NCI-H187 (cell line): Measurements from ENCODE around the gene THOC5.

ENCODE experiments used
- DNase-seq, 2 experiments: peaks; one replicate each; lab custom pipeline; 2025; lab: John Stamatoyannopoulos, UW

The THOC5 gene

DNA sequence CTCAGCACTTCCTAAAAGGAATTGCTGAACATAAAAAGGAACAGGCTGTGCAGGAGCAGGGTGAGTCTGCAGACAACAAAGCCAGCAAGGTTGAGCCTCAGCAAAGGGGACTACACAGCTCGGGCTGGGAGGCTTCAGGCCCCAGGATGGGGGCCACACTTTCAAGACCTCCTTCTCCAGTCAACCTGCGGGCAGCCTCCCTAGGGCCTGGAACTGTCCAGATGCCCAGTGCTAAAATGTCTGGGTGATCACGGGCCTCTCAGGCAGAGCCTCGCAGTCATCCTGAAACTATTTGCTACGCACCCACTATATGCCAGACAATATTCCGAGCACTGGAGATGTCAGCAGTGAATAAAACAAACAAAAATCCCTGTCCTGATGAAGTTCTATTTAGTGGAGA, 77.4 kb downstream of the THOC5 start:
- DNase-seq, result no peak

DNA sequence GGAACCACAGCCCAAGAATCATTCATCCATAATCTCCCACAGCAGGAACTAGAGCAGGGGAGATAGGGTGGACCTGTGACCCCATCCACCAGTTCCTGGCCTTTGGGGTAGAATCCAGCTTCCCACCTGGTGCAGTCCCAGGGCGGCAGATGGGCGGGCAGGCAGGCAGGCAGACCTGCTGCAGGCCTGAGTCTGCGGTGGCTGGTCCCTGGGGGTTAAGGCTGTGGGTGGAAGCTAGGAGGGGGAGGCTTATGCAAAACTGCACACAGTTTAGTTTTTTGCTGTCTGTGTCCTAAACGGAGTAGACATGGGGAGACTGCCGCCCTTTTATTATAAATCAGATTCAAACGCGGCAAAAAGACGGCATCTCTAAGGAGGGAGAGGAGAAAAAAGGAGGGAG, 78.0 kb downstream of the THOC5 start:
- DNase-seq, result no peak

DNA sequence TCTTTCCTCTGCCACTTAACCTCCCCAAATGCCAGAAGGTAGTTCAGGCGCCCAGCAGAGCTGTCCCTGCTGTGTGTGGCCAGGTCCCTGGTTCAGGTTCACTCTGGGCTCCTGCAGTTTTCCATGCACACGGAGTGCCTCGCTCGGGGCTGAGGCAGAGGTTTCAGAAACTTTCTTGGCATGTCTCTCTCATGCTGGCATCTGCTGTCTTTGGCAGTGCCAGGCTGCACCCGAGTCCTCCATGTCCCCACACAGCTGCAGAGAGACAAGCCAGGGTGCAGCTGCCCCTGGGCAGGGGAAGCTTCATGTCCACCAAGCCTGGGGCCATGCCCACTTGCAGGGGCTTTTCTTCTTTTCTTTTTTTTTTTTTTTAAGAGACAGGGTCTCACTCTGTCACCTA, 80.6 kb downstream of the THOC5 start:
- DNase-seq, result no peak

DNA sequence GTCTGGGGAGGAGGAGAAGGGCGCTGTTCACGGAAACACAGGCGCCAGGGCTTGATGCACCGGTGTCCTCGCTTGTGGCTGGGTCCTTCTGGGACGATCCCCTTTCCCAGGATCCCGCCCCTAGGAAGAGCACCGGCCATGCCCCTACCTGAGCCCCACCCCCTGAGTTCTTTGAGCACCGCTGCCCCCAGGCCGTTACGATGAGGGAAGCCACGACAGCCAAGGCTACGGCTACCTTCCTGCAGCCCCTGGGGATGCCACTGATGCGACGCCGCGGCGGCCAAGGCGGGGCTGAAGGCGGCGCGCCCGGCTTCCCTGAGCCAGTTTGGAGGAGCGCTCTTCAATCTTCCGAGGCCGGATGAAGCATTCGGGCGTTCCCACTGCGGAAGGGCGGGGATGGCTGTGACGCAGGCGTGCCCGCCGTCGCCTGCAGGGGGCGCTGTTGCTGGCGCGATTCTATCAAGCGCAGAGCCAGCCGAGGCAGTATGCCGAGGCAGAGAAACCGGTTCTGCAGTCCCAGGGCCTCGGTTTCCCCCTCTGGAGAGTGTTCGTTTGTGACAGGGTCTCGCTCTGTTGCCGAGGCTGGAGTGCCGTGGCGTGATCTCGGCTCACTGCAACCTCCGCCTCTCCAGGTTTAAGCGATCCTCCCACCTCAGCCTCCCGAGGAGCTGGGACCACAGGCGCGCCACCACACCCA, 83.2 kb downstream of the THOC5 start:
- peak; percentile 20 to 21 for DNase-seq

DNA sequence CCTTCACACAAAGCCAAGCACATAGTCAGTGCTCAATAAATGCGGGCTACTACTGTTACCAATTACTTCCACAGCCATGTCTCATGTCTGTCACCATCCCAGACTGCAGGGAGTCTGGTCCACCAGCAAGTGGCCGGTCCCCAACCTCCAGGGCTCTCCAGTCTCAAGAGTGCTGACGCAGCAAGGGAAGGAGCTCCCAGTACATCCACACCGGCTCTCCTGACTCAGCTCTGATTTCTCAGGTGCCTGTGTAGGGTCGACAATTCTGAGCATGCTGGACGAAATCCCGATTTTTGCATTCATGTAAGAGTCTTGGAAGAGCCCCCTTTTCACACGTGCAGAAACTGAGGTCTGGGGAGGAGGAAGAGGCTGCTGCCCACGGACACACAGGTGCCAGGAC, 83.8 kb downstream of the THOC5 start:
- no peak for DNase-seq

DNA sequence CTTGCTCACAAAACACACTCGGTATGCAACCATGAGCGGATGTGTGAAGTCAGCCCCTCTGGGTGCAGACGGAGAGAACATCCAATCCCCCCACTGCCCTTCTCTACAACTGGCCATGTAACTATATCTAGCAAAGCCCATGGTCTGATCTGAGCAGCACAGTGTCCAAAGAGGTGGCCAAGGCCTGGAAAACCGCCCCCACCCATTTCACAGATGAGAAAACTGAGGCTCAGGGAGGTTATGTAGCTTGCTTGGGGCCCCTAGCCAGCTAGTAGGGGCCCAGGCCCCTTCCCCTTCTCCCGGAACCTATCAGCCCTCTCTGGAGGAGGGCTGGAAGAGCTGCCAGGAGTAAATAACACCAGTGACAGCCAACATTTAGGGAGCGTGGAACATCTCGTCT, 89.0 kb downstream of the THOC5 start:
- no peak for DNase-seq

DNA sequence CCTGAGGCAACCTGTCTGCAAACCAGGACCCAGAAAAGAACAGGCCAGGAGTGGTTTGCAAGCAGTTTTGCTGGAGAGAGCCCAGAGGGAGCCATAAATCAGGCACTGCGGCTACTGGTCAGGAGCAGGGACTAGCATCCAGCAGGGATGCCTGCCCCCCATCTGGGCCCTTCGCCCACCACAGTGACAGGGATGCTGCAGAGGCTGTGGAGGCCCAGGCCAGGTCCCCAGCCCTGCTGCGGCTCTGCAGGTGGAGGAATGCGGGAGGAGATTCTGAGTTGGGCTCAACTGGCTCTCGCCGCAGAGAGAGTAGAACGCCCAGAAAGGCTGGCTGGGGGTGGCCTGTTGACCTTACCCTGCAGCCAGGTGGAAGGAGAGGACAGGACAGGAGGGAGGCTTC, 89.9 kb downstream of the THOC5 start:
- DNase-seq, result no peak

DNA sequence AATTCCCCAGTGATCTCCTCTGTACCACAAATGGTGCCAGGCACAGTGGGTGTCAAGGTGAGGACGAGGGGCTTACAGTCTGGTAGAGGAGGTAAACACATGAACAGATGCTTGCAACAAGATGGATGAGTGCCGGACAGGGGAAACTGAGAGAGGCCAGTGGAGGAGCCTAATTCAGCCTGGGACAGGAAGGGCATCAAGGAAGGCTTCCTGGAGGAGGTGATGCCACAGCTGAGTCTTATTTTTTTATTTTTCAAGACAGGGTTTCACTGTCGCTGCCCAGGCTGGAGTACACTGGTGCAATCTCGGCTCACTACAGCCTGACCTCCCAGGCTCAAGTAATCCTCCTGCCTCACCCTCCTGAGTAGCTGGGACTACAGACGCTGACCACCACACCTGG, 92.3 kb downstream of the THOC5 start:
- DNase-seq, result no peak

DNA sequence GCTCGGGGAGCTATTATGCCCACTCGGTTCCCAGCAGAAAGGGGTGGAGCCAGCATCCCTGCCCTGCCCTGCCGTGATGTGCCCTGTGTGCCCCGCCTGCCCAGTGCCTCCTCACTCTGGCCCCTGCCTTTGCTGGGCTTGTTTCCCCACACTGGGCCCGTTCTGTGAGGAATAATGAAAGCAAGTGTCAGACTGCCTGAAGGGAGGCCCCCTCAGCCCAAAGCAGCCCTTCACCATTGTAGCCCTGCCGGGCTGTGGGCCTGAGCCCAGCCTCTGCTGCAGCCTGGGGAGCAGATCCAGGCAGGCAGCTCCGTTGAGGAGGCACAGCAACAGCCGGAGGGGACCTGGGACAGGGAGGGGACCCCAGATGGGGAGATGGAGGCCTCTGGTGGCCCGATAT, 93.8 kb downstream of the THOC5 start:
- no peak for DNase-seq

DNA sequence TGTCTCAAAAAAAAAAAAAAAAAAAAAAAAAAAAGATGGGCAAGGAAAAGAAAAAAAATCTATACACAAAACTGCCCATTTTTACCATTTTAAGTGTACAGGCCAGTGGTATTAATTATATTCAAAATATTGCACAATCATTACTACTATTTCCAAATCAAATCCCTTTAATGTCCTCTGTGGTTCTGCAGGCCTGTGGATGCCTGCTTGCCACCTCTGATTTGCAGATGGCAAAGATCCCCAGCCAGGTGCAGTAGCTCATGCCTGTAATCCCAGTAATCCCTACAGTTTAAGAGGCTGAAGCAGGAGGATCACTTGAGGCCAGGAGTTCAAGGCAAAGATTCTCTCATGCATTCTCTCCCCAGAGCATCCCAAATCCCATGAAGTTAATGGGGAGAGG, 95.0 kb downstream of the THOC5 start:
- no peak for DNase-seq

DNA sequence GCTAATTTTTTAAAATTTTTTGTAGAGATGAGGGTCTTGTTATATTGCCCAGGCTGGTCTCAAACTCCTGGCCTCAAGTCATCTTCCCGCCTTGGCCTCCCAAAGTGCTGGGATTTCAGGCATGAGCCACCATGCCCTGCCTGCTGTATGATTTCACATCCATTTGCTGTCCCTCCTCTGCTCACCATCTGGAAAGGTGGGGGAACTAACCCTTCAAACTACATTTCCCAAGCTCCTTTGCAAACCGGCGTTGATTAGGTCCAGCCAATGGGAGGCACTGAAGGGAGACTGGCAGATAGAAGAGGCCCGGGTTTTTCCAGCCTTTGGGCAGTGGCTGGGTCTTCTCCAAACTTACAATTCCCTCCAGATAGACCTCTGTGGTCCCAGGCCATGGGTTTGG, 95.8 kb downstream of the THOC5 start:
- DNase-seq, result no peak

DNA sequence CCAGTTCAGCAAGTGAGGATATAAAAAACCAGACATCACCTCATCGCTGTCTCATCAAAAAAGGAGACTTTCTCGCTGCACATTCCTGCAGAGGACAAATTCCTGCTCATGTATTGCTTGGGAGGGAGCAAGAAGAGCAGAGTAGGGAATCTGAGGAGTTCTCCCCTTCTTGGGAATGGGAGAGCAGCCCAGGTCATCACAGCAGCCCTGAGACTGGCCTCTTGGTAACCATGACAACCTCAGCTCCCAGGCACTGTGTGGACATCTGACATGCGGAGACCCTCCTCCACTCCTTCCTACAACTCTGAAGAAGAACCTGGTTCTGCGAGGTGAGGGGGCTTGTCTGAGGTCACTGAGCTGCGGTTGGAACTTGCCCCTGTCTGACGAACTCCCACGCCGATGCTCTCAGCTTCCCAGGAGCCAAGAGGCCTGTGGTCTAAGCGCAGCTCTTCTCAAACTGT, 97.3 kb downstream of the THOC5 start:
- no peak for DNase-seq
